Ramos (cell line): ENCODE results near the gene GGA1.
"Not testable (repeated sequence)": the region's sequence is repeated elsewhere in the genome, so short reads cannot be mapped to it uniquely, and the experiment has no call there.

Experiments
- in situ Hi-C: fragments of 300-500 bp; cut with MboI; formaldehyde crosslinking; loops from one replicate; pipeline ENCODE4 v1.14.3; 2022; ENCODE audit warnings: low sequenced_read_pairs; ENCODE audit not compliant: unreplicated experiment

The GGA1 gene

DNA sequence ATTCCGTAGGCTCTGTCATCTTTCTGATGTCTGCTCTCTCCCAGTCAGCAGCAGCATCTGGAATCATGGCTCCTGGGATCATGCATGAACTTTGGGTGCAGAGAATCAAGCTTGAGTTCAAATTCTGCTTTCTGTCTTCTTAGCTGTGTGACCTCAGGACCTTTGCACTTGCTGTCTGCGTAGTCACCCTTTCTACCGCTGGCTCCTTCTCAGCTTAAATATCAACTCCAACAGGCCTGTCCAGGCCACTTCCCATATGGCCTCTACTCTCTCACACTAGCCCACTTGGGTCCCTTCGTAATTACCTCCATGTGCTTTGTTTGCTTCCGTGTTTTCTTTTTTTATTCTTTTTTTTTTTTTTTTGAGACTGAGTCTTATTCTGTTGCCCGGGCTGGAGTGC, 4.6 kb upstream of the GGA1 start:
- in situ Hi-C loops = no loop called here

DNA sequence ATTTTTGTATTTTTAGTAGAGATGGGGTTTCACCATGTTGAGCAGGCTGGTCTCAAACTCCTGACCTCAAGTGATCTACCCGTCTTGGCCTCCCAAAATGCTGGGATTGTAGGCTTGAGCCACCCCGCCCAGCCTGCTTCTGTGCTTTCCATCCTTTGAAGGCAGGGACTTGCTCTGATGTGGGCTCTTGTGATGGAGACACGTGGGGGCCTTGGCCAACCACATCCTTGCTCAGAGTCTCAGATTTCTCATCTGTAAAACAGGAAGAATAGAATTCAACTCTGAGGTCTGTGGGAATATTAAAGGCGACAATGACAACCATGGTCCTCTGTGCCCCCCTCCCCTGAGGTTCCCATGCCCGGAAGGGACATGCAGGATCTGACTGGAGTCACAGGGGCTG, 3.8 kb upstream of the GGA1 start:
- in situ Hi-C loops = no loop called here

DNA sequence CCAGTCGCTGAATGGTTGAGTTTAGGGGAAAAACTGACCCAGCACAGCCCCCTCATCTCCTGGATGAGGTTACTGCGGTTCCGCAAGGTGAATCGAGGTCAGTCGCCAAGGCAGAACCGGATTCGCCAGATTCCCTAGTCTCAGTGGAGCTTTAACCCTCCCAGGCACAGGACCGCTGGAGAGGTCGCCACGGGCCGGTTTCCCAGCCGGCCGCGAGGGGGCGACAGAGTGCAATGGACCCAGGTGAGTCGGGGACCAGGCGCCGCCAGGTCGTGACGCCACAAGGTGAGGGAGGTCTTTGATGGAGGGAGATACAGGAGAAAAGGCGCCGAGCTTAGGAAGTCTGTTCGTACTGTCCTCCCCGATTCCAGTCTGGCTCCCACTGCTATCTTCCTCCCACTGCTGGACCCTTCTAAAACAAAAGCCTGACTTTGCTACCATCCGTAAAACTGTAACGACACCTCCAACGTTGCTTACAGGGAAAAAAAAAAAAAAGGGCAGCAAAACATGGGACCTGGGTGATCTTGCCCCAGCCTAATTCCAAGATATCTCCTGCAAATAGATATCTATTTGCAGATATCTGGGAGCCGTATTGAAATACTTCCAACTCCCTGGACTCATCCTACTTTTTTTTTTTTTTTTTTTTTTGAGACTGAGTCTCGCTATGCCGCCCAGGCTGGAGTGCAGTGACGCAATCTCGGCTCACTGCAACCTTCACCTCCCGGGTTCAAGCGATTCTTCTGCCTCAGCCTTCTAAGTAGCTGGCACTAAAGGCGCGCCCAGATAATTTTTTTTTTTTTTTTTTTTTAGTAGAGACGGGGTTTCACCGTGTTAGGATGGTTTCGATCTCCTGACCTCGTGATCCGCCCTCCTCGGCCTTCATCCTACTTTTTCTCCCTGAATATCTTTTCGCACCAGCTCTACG, 1.4 kb upstream of the GGA1 start:
- in situ Hi-C loops = no loop called here

DNA sequence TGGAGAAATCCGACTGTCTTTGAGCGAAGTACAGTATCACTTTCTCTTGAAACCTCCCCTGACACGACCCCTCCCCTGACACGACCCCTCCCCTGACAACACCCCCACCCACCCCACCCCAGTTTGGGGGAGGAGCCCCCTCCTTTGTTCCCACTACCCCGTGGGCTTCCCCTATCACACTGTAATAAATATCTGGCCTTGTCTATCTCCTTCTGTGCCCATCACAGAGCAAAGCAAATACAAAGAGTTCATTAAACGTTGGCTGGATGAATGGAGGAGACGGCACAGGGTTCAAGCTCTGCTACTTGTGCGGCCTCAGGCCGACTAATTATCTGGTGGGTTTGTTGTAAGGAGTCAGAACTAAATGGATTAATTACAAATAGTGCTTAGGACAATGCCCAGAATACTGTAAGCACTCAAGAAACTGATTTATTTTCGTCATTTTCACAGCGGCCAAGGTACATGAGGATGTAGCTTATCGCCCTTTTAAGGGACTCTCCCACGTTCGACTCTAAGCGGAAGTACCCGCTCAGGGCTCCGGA, 628 bp upstream of the GGA1 start:
- in situ Hi-C loops = no loop called here

DNA sequence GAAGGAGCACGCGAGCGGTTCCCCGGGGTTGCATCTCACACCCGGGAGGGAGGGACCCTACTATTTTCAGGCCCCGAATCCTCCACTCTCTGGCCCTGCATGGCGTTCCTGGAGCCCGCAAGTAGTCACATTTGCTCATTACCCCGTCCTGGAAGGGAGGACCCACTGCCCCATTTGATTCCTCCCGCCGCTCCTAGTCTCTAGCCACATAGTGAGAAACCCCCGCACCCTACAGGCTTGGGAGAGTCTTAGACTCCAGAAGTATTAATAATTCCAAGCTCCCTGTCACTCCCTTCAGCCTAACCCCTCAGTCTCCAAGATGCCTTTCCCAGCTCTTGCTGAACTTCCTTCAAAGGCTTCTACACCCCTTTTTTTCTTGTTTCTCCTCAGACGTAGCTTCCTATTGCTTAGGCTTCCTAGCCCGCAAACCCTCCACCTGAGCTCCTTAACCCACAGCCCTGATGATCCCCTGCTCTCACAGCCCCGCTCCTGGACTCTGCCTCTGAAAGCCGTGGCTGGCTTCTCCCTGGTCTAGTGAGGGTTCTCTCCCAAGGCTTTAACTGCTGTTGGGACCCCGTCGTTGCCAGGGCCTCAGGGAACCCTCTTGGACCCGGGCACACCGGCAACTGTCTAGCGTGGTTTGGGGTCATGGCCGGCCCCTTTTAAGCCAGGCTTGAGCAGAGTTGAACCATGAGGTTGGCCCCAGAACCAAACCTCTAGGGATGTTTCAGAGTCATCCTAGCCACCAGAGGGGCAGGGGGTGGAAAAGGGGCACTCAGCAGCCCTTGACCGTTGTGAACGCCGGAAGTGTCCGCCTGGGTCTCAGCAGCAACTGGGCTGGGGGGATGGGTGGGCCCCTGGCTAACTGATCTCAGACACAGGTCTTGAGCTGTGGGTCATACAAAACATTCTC, 862 bp downstream of the GGA1 start:
- in situ Hi-C loops = no loop called here

DNA sequence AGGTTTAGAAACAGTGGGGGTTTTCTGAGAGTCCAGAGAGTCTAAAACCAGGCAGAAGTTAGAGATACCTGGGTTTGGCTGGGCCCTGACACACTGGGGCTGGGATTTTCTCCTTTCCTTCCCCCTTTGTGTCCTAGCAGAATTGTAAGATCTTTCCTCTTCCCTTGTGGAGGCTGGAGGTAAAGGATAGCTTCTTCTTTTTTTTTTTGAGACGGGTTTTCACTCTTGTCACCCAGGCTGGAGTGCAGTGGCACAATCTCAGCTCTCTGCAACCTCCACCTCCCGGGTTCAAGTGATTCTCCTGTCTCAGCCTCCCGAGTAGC, 1.5 kb downstream of the GGA1 start:
- in situ Hi-C loops = not testable (repeated sequence)

DNA sequence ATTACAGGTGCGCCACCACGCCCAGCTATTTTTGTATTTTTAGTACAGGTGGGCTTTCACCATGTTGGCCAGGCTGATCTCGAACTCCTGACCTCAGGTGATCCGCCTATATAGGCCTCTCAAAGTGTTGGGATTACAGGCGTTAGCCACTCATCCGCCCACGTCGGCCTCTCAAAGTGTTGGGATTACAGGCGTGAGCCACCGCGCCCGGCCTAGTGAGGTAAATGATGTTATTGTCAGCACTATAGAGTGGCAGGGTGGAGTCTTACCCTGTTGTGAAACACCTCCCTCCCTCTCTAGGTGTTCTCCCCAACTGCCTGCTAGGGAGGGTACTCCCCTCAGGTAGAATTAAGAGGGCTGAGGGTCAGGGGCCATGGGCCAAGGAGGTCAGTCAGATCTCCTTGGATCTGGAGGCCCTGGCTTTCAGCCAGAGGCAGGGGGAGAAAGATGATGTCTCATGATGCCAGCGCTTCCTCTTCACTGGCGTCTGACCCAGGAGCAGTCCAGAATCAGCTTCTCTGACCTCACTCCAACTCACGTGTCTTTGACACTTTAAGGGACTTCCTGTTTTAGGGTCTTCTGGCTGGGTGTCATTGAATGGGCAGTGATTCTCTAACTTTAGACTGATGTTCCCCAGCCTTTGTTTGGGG, 2.0 kb downstream of the GGA1 start:
- in situ Hi-C loops = no loop called here

DNA sequence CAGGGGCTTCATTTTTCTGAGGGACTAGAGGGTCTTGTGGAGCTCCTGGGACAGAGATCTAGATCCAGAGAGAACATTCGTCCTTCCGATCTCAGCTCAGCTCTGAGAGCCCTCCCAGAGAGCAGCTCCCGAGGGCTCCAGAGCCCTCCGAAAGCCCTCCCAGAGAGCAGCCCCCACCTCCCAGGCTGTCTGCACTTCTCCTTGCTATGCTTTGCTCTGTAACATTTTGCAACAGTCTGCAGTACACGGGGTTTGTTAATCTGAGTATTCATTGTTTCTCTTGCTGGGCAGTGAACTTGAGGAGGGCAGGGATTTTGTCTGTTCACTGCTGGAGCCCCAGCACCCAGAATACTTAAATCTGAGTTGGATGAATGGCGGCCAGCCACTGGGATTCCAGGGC, 2.6 kb downstream of the GGA1 start:
- in situ Hi-C loops = no loop called here

DNA sequence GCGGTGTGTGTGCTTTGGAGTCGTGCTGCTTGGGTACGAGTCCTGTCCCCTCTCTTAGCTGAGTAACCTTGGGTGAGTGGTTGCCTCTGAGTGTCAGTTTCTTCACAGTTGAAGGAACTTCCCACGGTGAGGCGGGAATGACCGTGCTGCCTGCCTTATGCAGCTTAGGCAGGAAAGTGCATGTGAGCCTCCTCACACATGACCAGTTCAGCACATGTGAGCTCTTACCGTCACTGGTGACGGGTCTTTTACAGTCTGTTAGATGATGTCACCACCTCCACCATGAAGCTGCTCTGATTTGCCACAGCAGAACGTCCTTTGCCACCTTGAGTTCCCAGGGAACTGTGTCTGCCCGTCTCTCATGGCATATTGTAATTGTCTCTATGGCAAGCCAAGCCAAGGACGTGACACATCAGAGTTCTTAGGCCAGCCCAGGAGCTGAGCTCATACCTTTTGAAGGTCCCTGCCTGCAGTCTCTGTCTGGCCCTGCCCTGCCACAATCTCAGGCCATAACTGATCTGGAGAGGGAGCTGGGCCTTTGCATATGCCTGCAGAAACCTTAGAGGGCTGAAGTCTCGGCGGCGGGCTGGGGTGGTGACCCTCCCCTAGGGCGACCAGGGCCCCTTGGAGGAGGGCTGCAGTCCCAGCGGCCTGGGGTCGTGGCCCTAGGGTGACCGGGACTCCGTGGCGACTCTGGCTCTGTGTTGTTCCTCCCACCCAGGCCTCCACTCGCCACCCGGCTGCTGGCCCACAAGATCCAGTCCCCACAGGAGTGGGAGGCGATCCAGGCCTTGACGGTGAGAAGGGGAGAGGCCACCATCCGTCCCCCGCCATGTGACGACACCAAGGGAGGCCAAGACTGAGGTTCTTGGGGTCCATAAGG, 7.8 kb downstream of the GGA1 start:
- in situ Hi-C loops = loop anchor here (5.0 kb wide), 1 partner anchor 66 kb away; no protein-coding TSS in a partner anchor

DNA sequence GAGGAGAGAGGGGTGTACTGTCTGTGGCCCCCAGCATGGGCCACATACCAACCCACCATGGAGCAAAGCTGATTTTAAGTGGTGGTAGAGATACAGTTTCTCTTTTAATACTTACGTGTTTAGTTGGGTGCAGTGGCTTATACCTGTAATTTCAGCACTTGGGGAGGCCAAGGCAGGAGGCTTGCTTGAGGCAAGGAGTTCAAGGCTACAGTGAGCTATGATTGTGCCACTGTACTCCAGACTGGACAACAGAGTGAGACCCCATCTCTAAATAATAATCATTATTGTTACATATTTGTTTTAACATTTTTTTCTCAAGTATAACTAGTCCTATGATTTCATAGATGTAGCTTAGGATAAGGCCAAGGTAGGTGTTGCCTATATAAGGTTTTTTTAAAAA, 8.8 kb downstream of the GGA1 start:
- in situ Hi-C loops = loop anchor here (5.0 kb wide), 1 partner anchor 65 kb away; no protein-coding TSS in a partner anchor

DNA sequence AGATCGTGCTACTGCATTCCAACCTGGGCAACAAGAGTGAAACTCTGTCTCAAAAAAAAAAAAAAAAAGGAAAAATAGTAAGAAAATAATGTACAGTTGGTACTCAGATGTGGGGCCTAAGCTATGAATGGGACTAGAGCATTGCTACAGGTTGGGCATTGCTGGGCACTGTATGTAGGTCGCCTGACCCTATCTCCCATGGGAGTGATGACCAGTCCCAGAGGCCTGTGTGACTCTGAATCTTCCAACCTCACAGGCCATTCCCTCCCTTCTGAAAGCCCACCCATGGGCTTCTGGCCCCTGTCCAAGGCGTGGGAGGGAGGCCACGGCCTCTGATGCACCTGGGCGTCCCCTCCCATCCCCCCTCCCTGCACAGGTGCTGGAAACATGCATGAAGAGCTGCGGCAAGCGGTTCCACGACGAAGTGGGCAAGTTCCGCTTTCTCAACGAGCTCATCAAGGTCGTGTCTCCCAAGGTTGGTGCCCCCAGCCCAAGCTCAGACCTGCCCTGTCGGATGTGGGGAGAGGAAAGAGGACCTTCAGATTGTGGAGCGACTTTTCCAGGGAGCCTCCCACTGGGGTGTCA, 9.5 kb downstream of the GGA1 start:
- in situ Hi-C loops = loop anchor here (5.0 kb wide), 1 partner anchor 64 kb away; no protein-coding TSS in a partner anchor

DNA sequence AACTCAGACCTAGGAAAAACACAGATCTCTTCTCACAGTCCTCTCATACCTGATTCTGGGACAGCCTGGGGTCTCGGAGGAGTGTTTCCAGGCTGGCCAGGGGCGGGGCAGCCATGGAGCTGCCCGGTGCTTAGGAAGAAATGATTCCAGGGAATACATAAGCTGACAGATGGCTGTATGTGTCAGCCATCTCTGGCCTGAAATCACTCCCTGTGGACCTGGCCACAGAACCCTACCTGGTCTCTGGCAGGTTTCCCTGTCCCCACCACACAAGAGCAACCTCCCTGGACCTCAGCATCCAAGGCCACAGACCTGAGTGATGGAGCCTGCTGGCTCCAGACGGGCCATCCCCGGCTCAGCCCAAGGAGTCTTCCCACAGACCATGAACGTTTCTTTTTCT, 10.0 kb downstream of the GGA1 start:
- in situ Hi-C loops = loop anchor here (5.0 kb wide), 1 partner anchor 64 kb away; no protein-coding TSS in a partner anchor

DNA sequence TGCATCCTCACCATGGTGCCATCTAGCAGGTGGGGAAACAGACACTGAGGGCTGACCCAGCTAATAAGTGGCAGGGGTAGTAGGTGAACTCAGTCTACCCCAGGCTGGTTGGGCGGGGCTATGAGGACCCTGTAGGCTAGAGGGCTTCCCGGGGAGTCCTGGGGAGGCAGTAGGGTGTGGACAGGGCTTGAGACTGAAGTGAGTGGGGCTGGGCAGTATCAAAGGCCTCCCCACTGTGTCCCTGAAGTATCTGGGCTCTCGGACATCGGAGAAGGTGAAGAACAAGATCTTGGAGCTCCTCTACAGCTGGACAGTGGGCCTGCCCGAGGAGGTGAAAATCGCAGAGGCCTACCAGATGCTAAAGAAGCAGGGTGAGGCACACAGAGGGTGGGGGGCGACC, 11.4 kb downstream of the GGA1 start:
- in situ Hi-C loops = loop anchor here (5.0 kb wide), 1 partner anchor 62 kb away; no protein-coding TSS in a partner anchor

DNA sequence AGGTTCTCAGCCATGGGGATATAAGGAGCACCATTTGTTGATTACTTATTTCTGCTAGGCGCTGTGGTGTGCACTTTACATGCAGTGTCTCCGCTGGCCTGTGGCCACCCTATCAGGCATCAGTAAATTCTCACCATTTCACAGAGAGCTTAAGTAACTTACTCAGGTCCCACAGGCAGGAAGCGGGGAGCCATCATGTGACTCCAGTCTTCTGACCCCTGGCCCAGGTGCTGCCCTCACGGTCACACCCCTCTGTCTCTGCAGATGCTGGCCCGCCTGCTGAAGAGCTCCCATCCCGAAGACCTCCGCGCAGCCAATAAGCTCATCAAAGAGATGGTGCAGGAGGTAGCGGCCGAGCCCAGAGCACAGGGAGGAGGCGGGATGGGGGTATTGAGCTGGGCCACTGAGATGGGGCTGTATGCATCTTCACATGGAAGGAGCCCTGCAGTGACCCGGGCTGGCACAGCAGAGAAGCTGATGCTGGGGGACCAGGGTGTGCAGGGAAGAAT, 12.8 kb downstream of the GGA1 start:
- in situ Hi-C loops = no loop called here

DNA sequence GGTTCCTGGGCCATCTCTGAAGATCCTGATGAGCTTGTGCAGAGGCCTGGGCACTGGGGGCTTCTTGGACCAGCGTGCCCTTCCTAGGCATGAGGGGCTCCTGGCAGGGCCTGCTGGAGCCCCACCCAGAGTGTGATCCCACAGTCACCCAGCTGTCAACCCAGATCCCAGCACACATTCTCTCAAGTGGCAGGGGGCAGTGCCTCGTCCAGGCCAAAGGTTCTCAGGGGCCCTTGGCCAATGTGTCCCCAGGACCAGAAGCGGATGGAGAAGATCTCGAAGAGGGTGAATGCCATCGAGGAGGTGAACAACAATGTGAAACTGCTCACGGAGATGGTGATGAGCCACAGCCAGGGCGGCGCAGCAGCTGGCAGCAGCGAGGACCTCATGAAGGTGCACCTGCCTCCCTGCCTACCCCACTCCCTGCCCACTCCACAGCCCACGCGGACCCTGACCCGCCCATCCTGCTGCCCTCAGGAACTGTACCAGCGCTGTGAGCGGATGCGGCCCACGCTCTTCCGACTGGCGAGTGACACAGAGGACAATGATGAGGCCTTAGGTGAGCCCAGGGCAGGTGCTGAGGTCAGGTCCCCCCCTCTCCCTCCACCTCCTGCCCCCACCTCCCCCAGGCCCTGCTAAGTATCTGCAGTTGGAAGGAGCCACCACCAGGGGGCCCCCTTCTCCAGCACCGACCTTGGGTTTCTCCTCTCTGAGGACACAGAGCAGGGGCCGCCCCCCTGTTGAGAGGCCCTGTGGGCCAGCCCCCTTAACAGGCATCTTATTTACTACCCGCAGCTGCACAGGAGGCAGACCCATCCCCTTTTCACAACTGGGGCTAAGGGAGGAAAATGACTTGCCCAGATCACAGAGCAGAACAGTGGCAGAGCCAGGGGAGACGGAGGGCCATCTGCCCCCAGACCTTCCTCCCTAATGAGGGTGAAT, 14.7 kb downstream of the GGA1 start:
- in situ Hi-C loops = no loop called here

DNA sequence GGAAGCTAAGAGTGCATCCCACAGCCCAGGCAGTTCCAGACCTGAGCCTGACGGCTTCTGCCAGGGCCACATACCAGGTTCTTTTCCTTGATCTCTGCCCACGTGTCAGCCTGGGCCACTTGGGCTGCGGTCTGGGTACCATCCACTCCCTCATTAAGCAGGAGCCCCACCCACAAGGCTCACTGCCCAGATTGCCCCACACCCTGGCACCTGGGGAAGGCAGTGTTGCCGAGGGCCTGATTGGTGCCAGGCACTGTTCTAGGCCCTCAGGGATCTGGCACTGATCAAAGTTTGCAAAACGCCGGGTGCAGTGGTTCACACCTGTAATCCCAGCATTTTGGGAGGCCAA, 15.4 kb downstream of the GGA1 start:
- in situ Hi-C loops = no loop called here

DNA sequence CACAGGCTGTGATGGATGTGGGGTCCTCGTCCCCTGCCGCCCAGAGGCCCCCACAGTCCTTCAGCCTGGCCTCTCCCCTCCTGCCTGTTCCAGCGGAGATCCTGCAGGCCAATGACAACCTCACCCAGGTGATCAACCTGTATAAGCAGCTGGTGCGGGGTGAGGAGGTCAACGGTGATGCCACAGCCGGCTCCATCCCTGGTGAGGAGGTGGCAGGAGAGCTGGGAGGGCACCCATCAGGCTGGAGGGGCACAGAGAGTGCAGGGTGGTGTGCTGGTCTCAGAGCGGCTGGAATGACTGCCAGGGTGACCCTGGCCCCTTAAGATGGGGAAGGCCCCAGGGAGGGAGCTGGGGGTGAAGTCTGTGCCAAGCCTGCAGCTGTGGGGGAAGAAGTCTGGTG, 16.2 kb downstream of the GGA1 start:
- in situ Hi-C loops = no loop called here

DNA sequence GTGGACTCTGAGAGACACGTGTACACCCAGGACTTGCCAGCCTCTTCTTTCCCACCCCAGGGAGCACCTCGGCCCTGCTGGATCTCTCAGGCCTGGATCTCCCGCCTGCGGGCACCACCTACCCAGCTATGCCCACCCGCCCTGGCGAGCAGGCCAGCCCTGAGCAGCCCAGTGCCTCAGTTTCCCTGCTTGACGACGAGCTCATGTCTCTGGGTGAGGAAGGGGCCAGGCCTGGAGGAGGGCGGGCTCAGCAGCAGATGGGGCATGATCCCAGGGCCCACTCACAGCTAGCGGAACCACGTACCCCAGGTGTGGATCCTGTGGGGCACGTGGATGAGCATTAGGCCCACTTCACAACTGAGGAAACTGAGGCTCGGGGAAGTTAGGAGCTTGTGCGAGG, 17.1 kb downstream of the GGA1 start:
- in situ Hi-C loops = no loop called here
